HL-60 (cell line): Measurements from ENCODE around the gene LRIG2.

Source experiments
- POLR2AphosphoS5 ChIP-seq: IDR thresholded peaks from 2 replicates; pipeline ENCODE4 v1.6.1; 2012; ENCODE audit warnings: low read depth
- TF ChIP-seq, protein P1 (sequence below): IDR thresholded peaks from one replicate; pipeline ENCODE4 v1.5.1; 2011; ENCODE audit warnings: low read length, control low read depth, inconsistent platforms; ENCODE audit not compliant: insufficient read depth

DNA sequence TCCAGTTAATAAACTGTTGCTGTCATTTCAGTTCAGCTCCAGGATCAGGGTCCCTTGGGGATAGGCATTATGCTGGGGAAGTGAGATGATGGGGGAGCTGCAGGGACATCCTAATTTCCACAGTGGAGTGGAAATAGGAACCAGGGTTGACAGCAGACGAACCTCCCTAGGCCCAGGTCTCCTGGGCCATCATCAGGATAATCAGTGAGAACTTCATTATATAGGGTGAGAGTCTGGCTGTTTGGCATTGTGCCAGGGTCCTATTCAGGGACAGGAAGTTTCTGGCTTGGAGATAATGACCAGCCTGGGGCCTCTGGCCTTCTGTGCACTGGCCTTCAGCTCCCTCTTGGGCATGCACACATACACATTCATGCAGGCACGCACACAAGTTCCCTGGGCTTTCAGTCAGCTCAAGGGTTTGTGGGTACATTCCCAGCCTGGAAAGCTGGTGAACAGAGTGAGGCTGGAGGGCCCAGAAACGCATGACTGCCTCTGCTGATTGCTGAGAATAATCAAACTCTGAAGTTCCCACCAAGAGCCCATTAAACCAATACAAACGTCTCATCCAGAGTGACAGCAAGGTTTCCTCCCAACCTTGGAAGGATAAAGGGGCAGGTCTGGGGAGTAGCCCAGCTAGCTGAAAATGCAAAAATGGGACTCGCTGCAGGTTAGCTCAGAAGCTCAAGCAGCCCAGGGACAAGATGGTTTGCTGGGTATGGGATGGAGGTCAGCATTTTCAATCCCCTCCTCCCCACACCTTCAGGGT, 13.9 kb upstream of the LRIG2 start:
- TF ChIP-seq, protein P1, sequence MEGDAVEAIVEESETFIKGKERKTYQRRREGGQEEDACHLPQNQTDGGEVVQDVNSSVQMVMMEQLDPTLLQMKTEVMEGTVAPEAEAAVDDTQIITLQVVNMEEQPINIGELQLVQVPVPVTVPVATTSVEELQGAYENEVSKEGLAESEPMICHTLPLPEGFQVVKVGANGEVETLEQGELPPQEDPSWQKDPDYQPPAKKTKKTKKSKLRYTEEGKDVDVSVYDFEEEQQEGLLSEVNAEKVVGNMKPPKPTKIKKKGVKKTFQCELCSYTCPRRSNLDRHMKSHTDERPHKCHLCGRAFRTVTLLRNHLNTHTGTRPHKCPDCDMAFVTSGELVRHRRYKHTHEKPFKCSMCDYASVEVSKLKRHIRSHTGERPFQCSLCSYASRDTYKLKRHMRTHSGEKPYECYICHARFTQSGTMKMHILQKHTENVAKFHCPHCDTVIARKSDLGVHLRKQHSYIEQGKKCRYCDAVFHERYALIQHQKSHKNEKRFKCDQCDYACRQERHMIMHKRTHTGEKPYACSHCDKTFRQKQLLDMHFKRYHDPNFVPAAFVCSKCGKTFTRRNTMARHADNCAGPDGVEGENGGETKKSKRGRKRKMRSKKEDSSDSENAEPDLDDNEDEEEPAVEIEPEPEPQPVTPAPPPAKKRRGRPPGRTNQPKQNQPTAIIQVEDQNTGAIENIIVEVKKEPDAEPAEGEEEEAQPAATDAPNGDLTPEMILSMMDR: no peak
- TF ChIP-seq POLR2AphosphoS5: no peak
